Liver (tissue), 9 donors: ENCODE results near the gene PRR36. TPM values are rescaled to one million over a fixed set of nuclear protein-coding genes. Genes with fewer than 3 reads are reported as not detected.

Experiments
- DNase-seq: peaks from one replicate; pipeline ENCODE4 v3.0.0-alpha.2; 2017; ENCODE audit warnings: low spot score
- H3K27ac ChIP-seq, 2 donors: one replicate each; pipeline ENCODE4 v1.7.0; 2013; ENCODE audit warnings: inconsistent platforms in 2 of 2, low read length in 2 of 2, control low read depth in 1 of 2, low read depth in 1 of 2, mild to moderate bottlenecking in 1 of 2
- H3K27me3 ChIP-seq, 4 donors: one replicate each; pipeline versions ENCODE4 v1.6.1 to v1.7.0; 2013; ENCODE audit warnings: low read length in 3 of 4, inconsistent platforms in 1 of 4, mild to moderate bottlenecking in 1 of 4, moderate library complexity in 1 of 4; ENCODE audit not compliant: control insufficient read depth in 4 of 4, insufficient read depth in 4 of 4
- H3K36me3 ChIP-seq, 4 donors: one replicate each; pipeline versions ENCODE4 v1.6.1 to v1.7.0; 2013; ENCODE audit warnings: low read length in 3 of 4, mild to moderate bottlenecking in 3 of 4, low read depth in 1 of 4, moderate library complexity in 1 of 4; ENCODE audit not compliant: control insufficient read depth in 4 of 4, insufficient read depth in 3 of 4
- H3K4me1 ChIP-seq, 4 donors: one replicate each; pipeline versions ENCODE4 v1.6.1 to v1.7.0; 2013; ENCODE audit warnings: low read length in 3 of 4, mild to moderate bottlenecking in 3 of 4, moderate library complexity in 1 of 4; ENCODE audit not compliant: control insufficient read depth in 4 of 4, insufficient read depth in 4 of 4
- H3K4me3 ChIP-seq, 3 donors: one replicate each; pipeline versions ENCODE4 v1.6.1 to v1.7.0; 2013; ENCODE audit warnings: low read length in 3 of 3, control low read depth in 1 of 3, low read depth in 1 of 3, mild to moderate bottlenecking in 1 of 3
- H3K9ac ChIP-seq, 2 donors: one replicate each; pipeline ENCODE4 v1.7.0; 2013; ENCODE audit warnings: low read length in 2 of 2, mild to moderate bottlenecking in 2 of 2, moderate library complexity in 2 of 2, control low read depth in 1 of 2, low read depth in 1 of 2
- H3K9me3 ChIP-seq, 4 donors: one replicate each; pipeline versions ENCODE4 v1.6.1 to v1.7.0; 2013; ENCODE audit warnings: low read length in 3 of 4; ENCODE audit not compliant: control insufficient read depth in 4 of 4
- EGR1 ChIP-seq, 2 donors: IDR thresholded peaks; 2 replicates each; pipeline ENCODE4 v1.6.1; 2016 to 2018; ENCODE audit warnings: antibody characterized with exemption in 2 of 2, low read depth in 2 of 2
- FOXA1 ChIP-seq: IDR thresholded peaks from 2 replicates; pipeline ENCODE4 v1.6.1; 2016; ENCODE audit warnings: antibody characterized with exemption
- FOXA2 ChIP-seq: IDR thresholded peaks from 2 replicates; pipeline ENCODE4 v1.6.1; 2016; ENCODE audit warnings: antibody characterized with exemption
- GABPA ChIP-seq, 2 donors: IDR thresholded peaks in 1 of 2; conservative IDR thresholded peaks in 1 of 2; 2 replicates each; pipeline ENCODE4 v1.6.1; 2016; ENCODE audit warnings: antibody characterized with exemption in 2 of 2, mild to moderate bottlenecking in 1 of 2, moderate library complexity in 1 of 2
- HNF4A ChIP-seq, 2 donors: conservative IDR thresholded peaks; 2 replicates each; pipeline ENCODE4 v1.6.1; 2016; ENCODE audit warnings: antibody characterized with exemption in 2 of 2, mild to moderate bottlenecking in 2 of 2
- HNF4G ChIP-seq: IDR thresholded peaks from 2 replicates; pipeline ENCODE4 v1.6.1; 2016; ENCODE audit warnings: antibody characterized with exemption
- NR2F2 ChIP-seq: IDR thresholded peaks from 2 replicates; pipeline ENCODE4 v1.6.1; 2016; ENCODE audit warnings: antibody characterized with exemption
- RAD21 ChIP-seq, 2 donors: IDR thresholded peaks; 2 replicates each; pipeline ENCODE4 v1.6.1; 2016; ENCODE audit warnings: antibody characterized with exemption in 2 of 2, mild to moderate bottlenecking in 2 of 2
- RXRA ChIP-seq, 2 donors: IDR thresholded peaks; 2 replicates each; pipeline ENCODE4 v1.6.1; 2017 to 2018; ENCODE audit warnings: antibody characterized with exemption in 2 of 2, mild to moderate bottlenecking in 1 of 2
- SP1 ChIP-seq: IDR thresholded peaks from 2 replicates; pipeline ENCODE4 v1.6.1; 2018; ENCODE audit warnings: antibody characterized with exemption, mild to moderate bottlenecking
- TAF1 ChIP-seq: conservative IDR thresholded peaks from 2 replicates; pipeline ENCODE4 v1.6.1; 2016; ENCODE audit warnings: antibody characterized with exemption, mild to moderate bottlenecking
- YY1 ChIP-seq: IDR thresholded peaks from 2 replicates; pipeline ENCODE4 v1.6.1; 2016; ENCODE audit warnings: antibody characterized with exemption, mild to moderate bottlenecking
- WGBS: extraction: QIAGEN DNeasy Blood & Tissue Kit; methylation state at CpG from one replicate; pipeline ENCODE4 v1.1.7; 2013; 5-methylcytosine and 5-hydroxymethylcytosine counted together
- polyA plus RNA-seq, 2 donors: library from polyadenylated mRNA; stranded (reverse) in 1 of 2; unstranded in 1 of 2; fragments of 200-250 nt in 1 of 2; fragments of >200 nt in 1 of 2; fragmentation: Nextera tagmentation in 1 of 2; extraction: Ambion mirVana in 1 of 2; gene quantifications; one replicate each; pipeline versions ENCODE4 v1.2.1 to v1.2.3, GENCODE V29; 2013 to 2015
- total RNA-seq, 2 donors: library from RNA; depleted of rRNA; stranded (reverse); fragments of >200 nt; gene quantifications; one replicate each; pipeline ENCODE4 v1.2.3, GENCODE V29; 2014
- TF ChIP-seq, protein P1 (sequence below): IDR thresholded peaks from 2 replicates; pipeline ENCODE4 v1.6.1; 2016; ENCODE audit warnings: antibody characterized with exemption
- TF ChIP-seq, protein P2 (sequence below): fragments of 150-350 bp; IDR thresholded peaks from 2 replicates; pipeline ENCODE4 v1.5.1; 2017; ENCODE audit warnings: improper control_type of control experiment, low read depth, low read length; ENCODE audit not compliant: missing input control
- TF ChIP-seq, protein P3 (sequence below): IDR thresholded peaks from 2 replicates; pipeline ENCODE4 v1.6.1; 2016; ENCODE audit warnings: antibody characterized with exemption, mild to moderate bottlenecking
- TF ChIP-seq, protein P4 (sequence below): IDR thresholded peaks from 2 replicates; pipeline ENCODE4 v1.6.1; 2016; ENCODE audit warnings: antibody characterized with exemption
- donor health status: healthy.
- donor health status: healthy.
- donor health status: healthy.
- donor health status: healthy.
- donor health status: healthy.

Gene PRR36
- total and polyA plus RNA-seq, 4 donors: 0.02 to 0.03 TPM; not detected in 2

DNA sequence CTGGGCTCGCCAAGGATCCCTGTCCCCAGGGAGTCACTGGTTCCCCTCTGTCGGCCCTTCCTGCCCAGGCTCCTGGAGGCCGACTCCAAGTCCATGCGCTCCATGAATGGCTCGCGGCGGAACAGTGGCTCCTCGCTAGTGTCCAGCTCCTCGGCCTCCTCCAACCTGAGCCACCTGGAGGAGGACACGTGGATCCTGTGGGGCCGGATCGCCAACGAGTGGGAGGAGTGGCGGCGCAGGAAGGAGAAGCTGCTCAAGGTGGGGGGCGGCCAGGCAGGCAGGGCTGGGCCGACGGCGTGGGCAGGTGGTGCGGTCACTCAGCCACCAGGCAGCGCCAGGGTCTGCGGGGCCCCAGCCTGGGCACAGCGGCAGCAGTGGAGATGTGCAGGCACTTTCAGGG is 26.5 kb downstream of the PRR36 start (continued):
- TF ChIP-seq, protein P1, sequence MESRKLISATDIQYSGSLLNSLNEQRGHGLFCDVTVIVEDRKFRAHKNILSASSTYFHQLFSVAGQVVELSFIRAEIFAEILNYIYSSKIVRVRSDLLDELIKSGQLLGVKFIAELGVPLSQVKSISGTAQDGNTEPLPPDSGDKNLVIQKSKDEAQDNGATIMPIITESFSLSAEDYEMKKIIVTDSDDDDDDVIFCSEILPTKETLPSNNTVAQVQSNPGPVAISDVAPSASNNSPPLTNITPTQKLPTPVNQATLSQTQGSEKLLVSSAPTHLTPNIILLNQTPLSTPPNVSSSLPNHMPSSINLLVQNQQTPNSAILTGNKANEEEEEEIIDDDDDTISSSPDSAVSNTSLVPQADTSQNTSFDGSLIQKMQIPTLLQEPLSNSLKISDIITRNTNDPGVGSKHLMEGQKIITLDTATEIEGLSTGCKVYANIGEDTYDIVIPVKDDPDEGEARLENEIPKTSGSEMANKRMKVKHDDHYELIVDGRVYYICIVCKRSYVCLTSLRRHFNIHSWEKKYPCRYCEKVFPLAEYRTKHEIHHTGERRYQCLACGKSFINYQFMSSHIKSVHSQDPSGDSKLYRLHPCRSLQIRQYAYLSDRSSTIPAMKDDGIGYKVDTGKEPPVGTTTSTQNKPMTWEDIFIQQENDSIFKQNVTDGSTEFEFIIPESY: no peak
- TF ChIP-seq FOXA2 (no peak), NR2F2 (no peak), HNF4A (conservative IDR thresholded peaks at IDR 0.05) (no peak), EGR1 (IDR thresholded peaks at IDR 0.05; ENCODE audit: low read depth in 2 of 2) (no peak), YY1 (no peak), SP1 (no peak), RAD21 (IDR thresholded peaks at IDR 0.05) (no peak), FOXA1 (no peak)

DNA sequence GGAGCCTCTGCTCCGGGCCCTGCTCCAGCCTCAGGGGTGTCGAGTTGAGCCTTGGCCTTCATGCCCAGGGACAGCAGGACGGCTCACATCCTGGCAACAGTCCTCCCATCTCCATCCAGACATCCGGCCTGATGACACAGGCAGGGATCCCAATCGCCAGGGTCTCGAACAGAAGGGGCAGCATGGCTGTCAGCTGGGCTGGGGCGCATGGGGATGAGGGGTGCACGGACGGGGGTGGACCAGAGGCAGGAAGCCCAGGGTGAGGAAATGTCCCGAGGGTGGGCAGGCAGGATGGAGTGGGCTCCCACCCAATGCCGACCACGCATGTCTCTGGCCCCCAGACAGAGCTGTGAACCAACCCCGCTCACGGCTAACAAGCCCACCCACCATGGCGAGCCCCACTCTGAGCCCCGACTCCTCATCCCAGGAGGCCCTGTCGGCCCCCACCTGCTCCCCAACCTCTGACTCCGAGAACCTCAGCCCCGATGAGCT is 28.0 kb downstream of the PRR36 start:
- no peak overlapping the region for H3K4me3 ChIP-seq
- H3K27ac ChIP-seq: no peak overlapping the region
- WGBS: 94% methylated on average over 19 of the region's 19 CpGs
- H3K4me1 ChIP-seq: no peaks in the 10 kb centered on the region
- H3K27me3 ChIP-seq: no peaks in the 10 kb centered on the region
- H3K36me3 ChIP-seq: no peaks in the 10 kb centered on the region
- no peaks in the 10 kb centered on the region for H3K9me3 ChIP-seq
- no peak overlapping the region for H3K9ac ChIP-seq
- DNase-seq: no peak
- TF ChIP-seq, protein P2, sequence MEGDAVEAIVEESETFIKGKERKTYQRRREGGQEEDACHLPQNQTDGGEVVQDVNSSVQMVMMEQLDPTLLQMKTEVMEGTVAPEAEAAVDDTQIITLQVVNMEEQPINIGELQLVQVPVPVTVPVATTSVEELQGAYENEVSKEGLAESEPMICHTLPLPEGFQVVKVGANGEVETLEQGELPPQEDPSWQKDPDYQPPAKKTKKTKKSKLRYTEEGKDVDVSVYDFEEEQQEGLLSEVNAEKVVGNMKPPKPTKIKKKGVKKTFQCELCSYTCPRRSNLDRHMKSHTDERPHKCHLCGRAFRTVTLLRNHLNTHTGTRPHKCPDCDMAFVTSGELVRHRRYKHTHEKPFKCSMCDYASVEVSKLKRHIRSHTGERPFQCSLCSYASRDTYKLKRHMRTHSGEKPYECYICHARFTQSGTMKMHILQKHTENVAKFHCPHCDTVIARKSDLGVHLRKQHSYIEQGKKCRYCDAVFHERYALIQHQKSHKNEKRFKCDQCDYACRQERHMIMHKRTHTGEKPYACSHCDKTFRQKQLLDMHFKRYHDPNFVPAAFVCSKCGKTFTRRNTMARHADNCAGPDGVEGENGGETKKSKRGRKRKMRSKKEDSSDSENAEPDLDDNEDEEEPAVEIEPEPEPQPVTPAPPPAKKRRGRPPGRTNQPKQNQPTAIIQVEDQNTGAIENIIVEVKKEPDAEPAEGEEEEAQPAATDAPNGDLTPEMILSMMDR: no peak
- TF ChIP-seq TAF1 (no peak), HNF4G (no peak), HNF4A (conservative IDR thresholded peaks at IDR 0.05) (no peak), RXRA (IDR thresholded peaks at IDR 0.05) (no peak), FOXA2 (no peak), EGR1 (IDR thresholded peaks at IDR 0.05; ENCODE audit: low read depth in 2 of 2) (no peak), RAD21 (IDR thresholded peaks at IDR 0.05) (no peak), YY1 (no peak), FOXA1 (no peak), SP1 (no peak), NR2F2 (no peak), GABPA (IDR thresholded peaks at IDR 0.05 in 1 of 2, conservative IDR thresholded peaks at IDR 0.05 in 1 of 2) (no peak)
- TF ChIP-seq, protein P3, sequence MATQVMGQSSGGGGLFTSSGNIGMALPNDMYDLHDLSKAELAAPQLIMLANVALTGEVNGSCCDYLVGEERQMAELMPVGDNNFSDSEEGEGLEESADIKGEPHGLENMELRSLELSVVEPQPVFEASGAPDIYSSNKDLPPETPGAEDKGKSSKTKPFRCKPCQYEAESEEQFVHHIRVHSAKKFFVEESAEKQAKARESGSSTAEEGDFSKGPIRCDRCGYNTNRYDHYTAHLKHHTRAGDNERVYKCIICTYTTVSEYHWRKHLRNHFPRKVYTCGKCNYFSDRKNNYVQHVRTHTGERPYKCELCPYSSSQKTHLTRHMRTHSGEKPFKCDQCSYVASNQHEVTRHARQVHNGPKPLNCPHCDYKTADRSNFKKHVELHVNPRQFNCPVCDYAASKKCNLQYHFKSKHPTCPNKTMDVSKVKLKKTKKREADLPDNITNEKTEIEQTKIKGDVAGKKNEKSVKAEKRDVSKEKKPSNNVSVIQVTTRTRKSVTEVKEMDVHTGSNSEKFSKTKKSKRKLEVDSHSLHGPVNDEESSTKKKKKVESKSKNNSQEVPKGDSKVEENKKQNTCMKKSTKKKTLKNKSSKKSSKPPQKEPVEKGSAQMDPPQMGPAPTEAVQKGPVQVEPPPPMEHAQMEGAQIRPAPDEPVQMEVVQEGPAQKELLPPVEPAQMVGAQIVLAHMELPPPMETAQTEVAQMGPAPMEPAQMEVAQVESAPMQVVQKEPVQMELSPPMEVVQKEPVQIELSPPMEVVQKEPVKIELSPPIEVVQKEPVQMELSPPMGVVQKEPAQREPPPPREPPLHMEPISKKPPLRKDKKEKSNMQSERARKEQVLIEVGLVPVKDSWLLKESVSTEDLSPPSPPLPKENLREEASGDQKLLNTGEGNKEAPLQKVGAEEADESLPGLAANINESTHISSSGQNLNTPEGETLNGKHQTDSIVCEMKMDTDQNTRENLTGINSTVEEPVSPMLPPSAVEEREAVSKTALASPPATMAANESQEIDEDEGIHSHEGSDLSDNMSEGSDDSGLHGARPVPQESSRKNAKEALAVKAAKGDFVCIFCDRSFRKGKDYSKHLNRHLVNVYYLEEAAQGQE: no peak
- TF ChIP-seq, protein P4, sequence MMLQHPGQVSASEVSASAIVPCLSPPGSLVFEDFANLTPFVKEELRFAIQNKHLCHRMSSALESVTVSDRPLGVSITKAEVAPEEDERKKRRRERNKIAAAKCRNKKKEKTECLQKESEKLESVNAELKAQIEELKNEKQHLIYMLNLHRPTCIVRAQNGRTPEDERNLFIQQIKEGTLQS: no peak
- TF ChIP-seq, protein P1: no peak
